Putamen (tissue), 1 donor: Measurements from ENCODE around the gene INPP5K.

Experiments used
- DNase-seq: peaks from one replicate; pipeline ENCODE4 v3.0.0-alpha.2; 2016; ENCODE audit warnings: low spot score

Gene INPP5K

GRCh38 chr17:1505586-1505985 is 10.8 kb downstream of the INPP5K start:
- no peak for DNase-seq

GRCh38 chr17:1504866-1505265 is 11.5 kb downstream of the INPP5K start:
- no peak for DNase-seq

GRCh38 chr17:1503699-1504098 is 12.7 kb downstream of the INPP5K start:
- no peak for DNase-seq

GRCh38 chr17:1498869-1499268 is 17.5 kb downstream of the INPP5K start:
- no peak for DNase-seq

- no peak for DNase-seq
Measured at GRCh38 chr17:1498233-1498632, 18.2 kb downstream of the INPP5K start.

- DNase-seq: no peak
Measured at GRCh38 chr17:1497831-1498230, 18.6 kb downstream of the INPP5K start.

GRCh38 chr17:1496869-1497268 is 19.5 kb downstream of the INPP5K start:
- no peak for DNase-seq

- no peak for DNase-seq
Measured at GRCh38 chr17:1495265-1495989, 21.0 kb downstream of the INPP5K start.

- DNase-seq: no peak
Measured at GRCh38 chr17:1494736-1495253, 21.6 kb downstream of the INPP5K start.

GRCh38 chr17:1494203-1494602 is 22.2 kb downstream of the INPP5K start:
- no peak for DNase-seq

GRCh38 chr17:1493291-1493980 is 23.0 kb downstream of the INPP5K start:
- no peak for DNase-seq

- no peak for DNase-seq
Measured at GRCh38 chr17:1492249-1493206, 23.9 kb downstream of the INPP5K start, which contains the start of gene MYO1C. Gene MYO1C, minus strand, starts transcription at chr17:1492686. Its CDS starts 199 bp downstream, at chr17:1492487.

GRCh38 chr17:1491443-1492248 is 24.8 kb downstream of the INPP5K start:
- peak; percentile 23 for DNase-seq

- DNase-seq: no peak
Measured at GRCh38 chr17:1490643-1491442, 25.6 kb downstream of the INPP5K start.

- no peak for DNase-seq
Measured at GRCh38 chr17:1488826-1489270, 27.6 kb downstream of the INPP5K start.

- DNase-seq: peak; percentile 64
Measured at GRCh38 chr17:1487939-1488825, 28.2 kb downstream of the INPP5K start.

- no peak for DNase-seq
Measured at GRCh38 chr17:1486802-1487695, 29.4 kb downstream of the INPP5K start.
